MM.1S (cell line): ENCODE results near the gene GRK1.

Source experiments
- DNase-seq: peaks from one replicate; pipeline ENCODE4 v3.0.0-alpha.2; 2015
- H2AFZ ChIP-seq: fragments of 300-600 bp; sonication (generic); 2 replicates; pipeline ENCODE4 v1.6.0; 2016; ENCODE audit warnings: antibody characterized with exemption, low read length
- H3F3A ChIP-seq: fragments of 300-600 bp; sonication (generic); 2 replicates; pipeline ENCODE4 v1.6.1; 2016; ENCODE audit warnings: mild to moderate bottlenecking, antibody characterized with exemption, low read length, moderate library complexity, mixed read lengths; ENCODE audit not compliant: insufficient read depth
- H3K27ac ChIP-seq: fragments of 300-600 bp; sonication (generic); 2 replicates; pipeline ENCODE4 v1.5.1; 2016; ENCODE audit warnings: mild to moderate bottlenecking, low read length
- H3K27me3 ChIP-seq: fragments of 300-600 bp; sonication (generic); replicated peaks from 2 replicates; pipeline ENCODE4 v1.6.0; 2016; ENCODE audit warnings: low read length; ENCODE audit not compliant: insufficient read depth
- H3K36me3 ChIP-seq: fragments of 300-600 bp; sonication (generic); replicated peaks from 2 replicates; pipeline ENCODE4 v1.6.1; 2016; ENCODE audit warnings: mild to moderate bottlenecking, low read length, mixed read lengths; ENCODE audit not compliant: insufficient read depth
- H3K4me1 ChIP-seq: fragments of 300-600 bp; sonication (generic); 2 replicates; pipeline ENCODE4 v1.6.1; 2016; ENCODE audit warnings: low read length, mixed read lengths
- H3K4me2 ChIP-seq: fragments of 300-600 bp; sonication (generic); 2 replicates; pipeline ENCODE4 v1.6.0; 2016; ENCODE audit warnings: low read depth, low read length
- H3K4me3 ChIP-seq: fragments of 300-600 bp; sonication (generic); 2 replicates; pipeline ENCODE4 v1.5.1; 2016; ENCODE audit warnings: low read length, mixed read lengths
- H3K79me2 ChIP-seq: fragments of 300-600 bp; sonication (generic); 2 replicates; pipeline ENCODE4 v1.6.1; 2016; ENCODE audit warnings: mixed run types, low read length, mixed read lengths
- H3K9ac ChIP-seq: fragments of 300-600 bp; sonication (generic); 2 replicates; pipeline ENCODE4 v1.6.1; 2016; ENCODE audit warnings: low read length, mixed read lengths
- H3K9me2 ChIP-seq: fragments of 300-600 bp; sonication (generic); replicated peaks from 2 replicates; pipeline ENCODE4 v1.6.1; 2016; ENCODE audit warnings: mild to moderate bottlenecking, low read length, mixed read lengths; ENCODE audit not compliant: insufficient read depth
- H3K9me3 ChIP-seq: fragments of 300-600 bp; sonication (generic); replicated peaks from 2 replicates; pipeline ENCODE4 v1.6.1; 2016; ENCODE audit warnings: mild to moderate bottlenecking, low read length, mixed read lengths; ENCODE audit not compliant: insufficient read depth
- H4K20me1 ChIP-seq: fragments of 300-600 bp; sonication (generic); 2 replicates; pipeline ENCODE4 v1.6.1; 2016; ENCODE audit warnings: mild to moderate bottlenecking, low read length, moderate library complexity, mixed read lengths; ENCODE audit not compliant: insufficient read depth
- EZH2 ChIP-seq: fragments of 300-600 bp; sonication (generic); optimal IDR thresholded peaks from 2 replicates; pipeline ENCODE3; 2017; ENCODE audit warnings: low read depth, mild to moderate bottlenecking, antibody characterized with exemption, low read length, mixed read lengths
- EZH2phosphoT487 ChIP-seq: fragments of 300-600 bp; sonication (generic); IDR thresholded peaks from 2 replicates; pipeline ENCODE4 v1.6.1; 2018; ENCODE audit warnings: antibody characterized with exemption, low read length
- TF ChIP-seq, protein P1 (sequence below): fragments of 300-600 bp; sonication (generic); IDR thresholded peaks from 2 replicates; pipeline ENCODE4 v1.5.1; 2016; ENCODE audit warnings: antibody characterized with exemption, low read length, mixed read lengths

Gene GRK1

DNA sequence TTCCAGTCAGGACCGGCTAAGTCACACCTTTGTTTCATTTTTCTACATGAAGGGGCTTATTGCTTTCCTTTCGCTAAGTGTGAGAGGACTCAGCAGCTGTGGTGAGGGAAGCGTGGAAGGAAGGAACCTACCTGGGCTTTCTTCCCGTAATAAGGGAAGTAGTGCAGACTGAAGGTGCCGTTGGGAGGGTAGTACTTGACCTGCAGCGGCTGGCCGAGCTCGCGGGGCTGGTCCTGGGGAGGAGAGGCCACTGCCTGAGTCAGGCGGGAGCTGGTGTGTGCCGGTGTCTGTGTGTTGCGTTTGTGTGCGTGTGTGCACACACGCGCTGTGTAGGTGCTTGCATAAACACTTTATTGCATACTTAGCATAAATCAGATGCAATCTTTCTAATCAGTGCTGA, 16.7 kb upstream of the GRK1 start:
- Histone ChIP-seq H3K79me2 (no peaks in the 10 kb centered on the region), H3K4me2 (no peak overlapping the region), H3K9me2 (no peaks in the 10 kb centered on the region), H3K4me1 (no peaks in the 10 kb centered on the region), H2AFZ (no peak overlapping the region), H3K36me3 (no peaks in the 10 kb centered on the region), H3K27me3 (no peaks in the 10 kb centered on the region), H3F3A (no peaks in the 10 kb centered on the region), H4K20me1 (no peaks in the 10 kb centered on the region), H3K9ac (no peak overlapping the region), H3K4me3 (no peak overlapping the region), H3K27ac (no peak overlapping the region), H3K9me3 (no peaks in the 10 kb centered on the region)
- no peak for DNase-seq
- TF ChIP-seq EZH2: no peak
- TF ChIP-seq, protein P1, sequence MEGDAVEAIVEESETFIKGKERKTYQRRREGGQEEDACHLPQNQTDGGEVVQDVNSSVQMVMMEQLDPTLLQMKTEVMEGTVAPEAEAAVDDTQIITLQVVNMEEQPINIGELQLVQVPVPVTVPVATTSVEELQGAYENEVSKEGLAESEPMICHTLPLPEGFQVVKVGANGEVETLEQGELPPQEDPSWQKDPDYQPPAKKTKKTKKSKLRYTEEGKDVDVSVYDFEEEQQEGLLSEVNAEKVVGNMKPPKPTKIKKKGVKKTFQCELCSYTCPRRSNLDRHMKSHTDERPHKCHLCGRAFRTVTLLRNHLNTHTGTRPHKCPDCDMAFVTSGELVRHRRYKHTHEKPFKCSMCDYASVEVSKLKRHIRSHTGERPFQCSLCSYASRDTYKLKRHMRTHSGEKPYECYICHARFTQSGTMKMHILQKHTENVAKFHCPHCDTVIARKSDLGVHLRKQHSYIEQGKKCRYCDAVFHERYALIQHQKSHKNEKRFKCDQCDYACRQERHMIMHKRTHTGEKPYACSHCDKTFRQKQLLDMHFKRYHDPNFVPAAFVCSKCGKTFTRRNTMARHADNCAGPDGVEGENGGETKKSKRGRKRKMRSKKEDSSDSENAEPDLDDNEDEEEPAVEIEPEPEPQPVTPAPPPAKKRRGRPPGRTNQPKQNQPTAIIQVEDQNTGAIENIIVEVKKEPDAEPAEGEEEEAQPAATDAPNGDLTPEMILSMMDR: no peak
- TF ChIP-seq EZH2phosphoT487: no peak

DNA sequence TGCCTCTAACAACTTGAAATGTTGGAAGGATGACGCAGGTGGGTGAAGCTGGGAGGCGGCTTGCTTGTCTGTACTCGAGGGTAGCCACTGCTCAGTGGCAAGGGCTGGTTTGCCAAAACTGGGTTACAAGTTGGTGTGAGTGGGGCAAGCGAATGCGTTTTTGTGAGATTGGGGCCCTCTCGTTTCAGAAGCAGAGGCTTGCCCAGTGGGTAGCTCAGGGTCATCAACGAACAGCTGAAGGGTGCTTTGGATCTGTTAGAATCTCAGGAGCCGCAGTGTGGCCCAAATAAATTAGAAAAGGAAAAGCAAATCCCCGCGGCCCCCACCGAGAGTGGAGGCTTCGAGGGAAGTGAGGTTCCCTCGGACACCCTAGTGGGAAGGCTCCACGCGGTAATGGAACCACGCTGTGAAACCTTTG, 16.3 kb upstream of the GRK1 start:
- H3K4me3 ChIP-seq: no peak overlapping the region
- no peak overlapping the region for H3K27ac ChIP-seq
- TF ChIP-seq EZH2 (no peak), EZH2phosphoT487 (no peak)
- TF ChIP-seq, protein P1: no peak
- H3K27me3 ChIP-seq: no peaks in the 10 kb centered on the region
- H4K20me1 ChIP-seq: no peaks in the 10 kb centered on the region
- H3K79me2 ChIP-seq: no peaks in the 10 kb centered on the region
- no peak overlapping the region for H2AFZ ChIP-seq
- H3K4me1 ChIP-seq: no peaks in the 10 kb centered on the region
- no peaks in the 10 kb centered on the region for H3K36me3 ChIP-seq
- no peak overlapping the region for H3K9ac ChIP-seq
- no peak overlapping the region for H3K4me2 ChIP-seq
- H3F3A ChIP-seq: no peaks in the 10 kb centered on the region
- no peak for DNase-seq
- H3K9me3 ChIP-seq: no peaks in the 10 kb centered on the region
- no peaks in the 10 kb centered on the region for H3K9me2 ChIP-seq

DNA sequence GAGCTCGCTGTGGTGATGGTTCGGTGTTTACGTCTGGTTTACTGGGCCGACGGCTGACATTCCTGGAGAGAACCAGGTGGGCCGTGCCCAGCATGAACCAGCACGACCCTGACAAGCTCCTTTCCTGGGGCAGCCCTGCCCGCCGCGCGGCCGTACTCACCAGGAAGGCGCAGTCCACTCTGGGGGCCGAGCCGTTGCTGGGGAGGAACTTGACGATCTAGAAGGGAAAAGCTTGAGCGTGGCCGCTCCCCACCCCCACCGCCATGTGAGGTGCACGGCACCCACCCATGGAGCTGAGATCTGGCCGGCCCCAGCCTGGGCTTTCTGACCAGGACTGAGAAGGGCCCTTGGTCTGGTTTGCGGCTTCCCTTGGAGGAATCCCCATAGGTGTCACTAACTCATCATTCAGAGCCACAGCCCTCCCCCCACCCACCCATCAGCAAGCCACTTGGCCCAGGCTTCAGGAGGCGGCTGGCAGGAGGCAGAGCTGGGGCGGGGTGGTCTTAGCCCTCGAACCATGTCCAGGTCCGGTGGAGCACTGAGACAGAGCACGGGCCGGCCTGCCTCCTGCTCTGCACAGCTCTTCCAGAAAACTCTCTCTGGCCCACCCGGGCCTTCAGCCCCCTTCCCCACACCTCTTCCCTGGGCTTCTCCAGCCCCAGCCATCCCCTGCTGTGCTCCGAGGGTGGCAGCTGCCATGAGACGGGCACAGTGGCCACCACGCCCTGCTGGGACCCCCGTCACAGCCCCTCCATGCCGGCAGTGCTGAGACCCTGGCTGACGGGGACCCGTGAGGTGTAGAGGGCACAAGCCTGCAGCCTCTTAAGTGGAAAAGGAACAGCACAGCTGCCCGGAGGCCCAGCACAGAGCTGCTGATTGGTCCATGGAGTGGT, 15.3 kb upstream of the GRK1 start:
- no peak for DNase-seq
- Histone ChIP-seq H3K4me3 (no peak overlapping the region), H3K9me2 (no peaks in the 10 kb centered on the region), H3K4me2 (no peak overlapping the region), H3F3A (no peaks in the 10 kb centered on the region), H3K27ac (no peak overlapping the region), H2AFZ (no peak overlapping the region), H3K27me3 (no peaks in the 10 kb centered on the region; the same call in 1 of the 2 replicates), H3K9me3 (no peaks in the 10 kb centered on the region), H3K79me2 (no peaks in the 10 kb centered on the region), H4K20me1 (no peaks in the 10 kb centered on the region), H3K4me1 (no peaks in the 10 kb centered on the region), H3K36me3 (no peaks in the 10 kb centered on the region), H3K9ac (no peak overlapping the region)
- TF ChIP-seq EZH2: no peak
- TF ChIP-seq, protein P1: no peak
- TF ChIP-seq EZH2phosphoT487: no peak
